Activated naive CD4-positive, alpha-beta T cell treated with Interleukin-2 at 50 U/mL for 16 hours (primary cell): ENCODE results near the gene GUCA1A.
"Not testable (repeated sequence)": the region's sequence is repeated elsewhere in the genome, so short reads cannot be mapped to it uniquely, and the experiment has no call there.

Experiments used
- DNase-seq: peaks from one replicate; pipeline ENCODE4 v3.0.0-alpha.2; 2020

The GUCA1A gene

DNA sequence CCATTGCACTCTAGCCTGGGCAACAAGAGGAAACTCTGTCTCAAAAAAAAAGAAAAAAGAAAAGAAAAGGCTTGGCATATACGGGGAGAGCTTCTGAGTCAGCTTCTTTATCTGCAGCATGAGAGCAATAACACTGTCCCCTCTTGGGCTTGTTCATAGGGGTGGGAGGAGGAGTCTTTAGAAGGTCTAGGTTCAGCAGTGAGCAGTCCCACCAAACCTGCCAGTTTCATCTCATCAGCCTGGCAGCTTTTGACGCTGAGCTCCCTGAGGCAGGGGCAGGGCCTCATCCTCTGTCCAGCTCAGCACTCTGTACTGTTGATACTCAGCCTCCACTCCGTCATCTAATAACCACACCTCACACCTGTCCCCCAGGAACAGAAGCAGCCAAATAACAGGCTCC is 25.1 kb upstream of the GUCA1A start:
- no peak for DNase-seq

DNA sequence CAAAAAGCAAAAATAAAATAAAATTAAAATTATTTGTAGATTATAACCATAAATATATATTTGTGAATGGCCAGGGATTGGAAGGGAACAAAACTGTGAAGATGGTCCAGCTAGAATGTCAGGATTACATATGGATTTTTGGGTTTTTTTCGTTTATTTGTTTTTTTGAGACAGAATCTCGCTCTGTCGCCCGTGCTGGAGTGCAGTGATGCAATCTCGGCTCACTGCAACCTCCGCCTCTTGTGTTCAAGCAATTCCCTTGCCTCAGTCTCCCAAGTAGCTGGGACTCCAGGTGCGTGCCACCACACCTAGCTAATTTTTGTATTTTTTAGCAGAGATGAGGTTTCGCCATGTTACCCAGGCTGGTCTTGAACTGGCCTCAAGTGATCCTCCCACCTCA is 22.9 kb upstream of the GUCA1A start:
- no peak for DNase-seq

DNA sequence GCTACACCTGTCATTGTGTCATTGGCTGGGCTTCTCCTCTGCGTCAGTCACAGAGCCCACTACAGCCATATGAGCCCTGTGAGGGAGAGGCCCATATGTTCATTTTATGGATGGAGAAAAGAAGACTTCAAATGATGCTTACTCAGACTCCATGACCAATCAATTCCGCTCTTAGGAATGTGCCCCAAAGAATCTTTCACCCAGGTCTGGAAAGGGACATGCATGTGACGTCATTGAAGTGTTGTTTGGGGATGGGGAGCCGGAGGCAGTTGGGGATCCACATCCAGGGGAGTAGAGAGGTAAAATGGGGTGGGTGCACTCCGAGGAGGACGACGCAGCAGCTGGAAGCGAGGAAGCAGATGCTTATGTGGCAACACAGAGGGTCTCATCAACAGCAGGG is 21.1 kb upstream of the GUCA1A start:
- DNase-seq: no peak

DNA sequence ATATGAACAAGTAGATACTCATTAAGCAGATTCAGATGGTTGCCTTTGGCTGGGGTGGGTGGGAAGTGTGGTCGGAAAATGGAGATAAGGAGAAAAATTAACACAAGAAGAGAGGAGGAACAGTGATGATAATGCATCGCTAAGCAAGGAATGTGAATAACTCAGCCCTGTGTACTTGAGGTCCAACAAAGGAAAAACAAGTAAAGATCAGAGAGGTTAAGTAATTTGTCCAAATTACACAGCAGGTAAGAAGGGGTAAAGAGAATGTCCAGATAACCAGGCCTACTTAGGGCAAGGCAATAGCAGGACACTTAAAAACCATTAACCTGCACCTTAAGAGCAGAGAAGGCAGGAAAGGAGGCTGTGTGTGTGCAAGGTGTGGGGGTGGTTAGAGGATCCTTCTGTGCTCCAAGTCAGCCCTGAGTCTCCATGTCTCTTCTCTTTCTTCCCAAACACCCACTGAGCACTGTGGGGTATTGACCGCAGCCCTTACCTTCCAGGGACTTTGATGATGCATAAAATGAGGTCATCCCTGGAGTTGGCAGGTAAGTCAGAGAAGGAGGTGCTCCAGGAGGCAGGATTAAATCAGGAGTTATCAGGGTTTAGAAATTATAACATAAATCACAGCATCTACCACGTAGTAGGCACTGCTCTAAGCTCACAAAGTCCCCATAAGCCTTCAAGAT is 20.5 kb upstream of the GUCA1A start:
- not testable (repeated sequence) for DNase-seq

DNA sequence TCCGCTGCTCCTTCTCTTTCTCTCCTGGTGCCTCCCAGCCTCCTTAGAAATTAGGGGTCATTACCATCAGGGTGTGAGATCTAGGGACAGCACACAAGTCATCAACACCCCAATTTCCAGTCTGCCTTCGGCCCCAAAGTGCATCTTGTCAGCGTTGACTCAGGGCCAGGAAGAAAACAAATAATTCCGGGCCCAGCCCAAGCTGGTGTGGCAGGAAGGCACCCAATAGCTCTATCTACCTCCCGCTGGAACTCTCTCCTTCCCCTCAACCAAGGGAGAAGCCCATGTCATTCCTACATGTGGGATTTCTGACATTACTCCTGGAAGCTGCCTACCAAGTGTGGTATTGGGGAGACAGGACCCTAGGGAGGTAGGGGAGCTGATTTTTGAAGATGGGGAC is 19.2 kb upstream of the GUCA1A start:
- DNase-seq: no peak

DNA sequence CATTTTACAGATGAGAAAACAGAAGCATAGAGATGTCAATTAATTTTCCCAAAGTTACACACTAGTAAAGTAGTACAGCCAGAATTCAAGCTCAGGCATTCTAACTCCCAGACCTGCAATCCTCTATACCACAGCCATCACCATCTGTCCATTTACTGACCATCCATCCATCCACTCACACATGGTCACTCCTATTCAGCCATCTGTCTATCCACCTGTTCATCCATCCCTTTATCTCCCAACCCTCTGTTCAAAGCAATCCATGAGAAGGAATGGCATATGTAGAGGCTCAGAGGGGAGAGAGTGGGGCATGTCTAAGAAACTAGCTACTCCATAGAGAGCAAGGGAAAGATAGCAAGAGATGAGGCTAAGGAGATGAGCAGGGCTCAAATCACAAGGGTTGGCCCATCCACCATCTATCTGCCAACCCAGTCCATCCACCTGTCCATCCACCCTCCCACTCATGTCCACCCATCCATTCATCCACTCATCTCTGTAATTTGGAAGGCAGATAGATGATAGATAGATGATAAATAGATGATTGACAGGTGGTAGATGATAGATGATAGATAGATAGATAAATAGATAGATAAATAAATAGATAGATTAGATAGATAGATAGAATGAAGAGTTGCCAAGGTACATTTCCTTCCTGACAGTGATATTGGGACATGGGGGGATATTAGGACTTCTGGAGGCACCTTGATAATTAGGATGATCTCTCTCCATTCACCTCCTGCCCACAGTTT is 18.5 kb upstream of the GUCA1A start:
- DNase-seq: no peak

DNA sequence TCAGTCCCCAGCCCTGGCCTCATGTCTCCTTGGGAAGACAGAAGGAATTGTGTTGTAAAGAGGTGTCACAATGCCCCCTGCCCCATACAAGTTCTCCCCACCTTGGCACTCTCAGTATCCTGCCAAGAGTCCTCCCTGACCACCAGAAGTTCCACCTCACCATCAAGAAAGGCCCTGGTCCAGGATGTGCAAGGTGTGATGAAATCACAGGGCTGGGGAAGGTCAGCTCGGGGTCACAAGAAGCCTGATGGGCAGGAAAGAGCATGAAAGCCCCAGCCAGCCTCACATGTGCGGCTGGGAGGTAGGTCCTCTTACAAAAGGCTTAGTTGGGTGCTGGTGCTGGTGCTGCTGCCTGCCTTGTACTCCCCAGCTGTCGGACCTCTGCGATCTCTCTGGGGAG is 17.9 kb upstream of the GUCA1A start:
- DNase-seq: no peak

DNA sequence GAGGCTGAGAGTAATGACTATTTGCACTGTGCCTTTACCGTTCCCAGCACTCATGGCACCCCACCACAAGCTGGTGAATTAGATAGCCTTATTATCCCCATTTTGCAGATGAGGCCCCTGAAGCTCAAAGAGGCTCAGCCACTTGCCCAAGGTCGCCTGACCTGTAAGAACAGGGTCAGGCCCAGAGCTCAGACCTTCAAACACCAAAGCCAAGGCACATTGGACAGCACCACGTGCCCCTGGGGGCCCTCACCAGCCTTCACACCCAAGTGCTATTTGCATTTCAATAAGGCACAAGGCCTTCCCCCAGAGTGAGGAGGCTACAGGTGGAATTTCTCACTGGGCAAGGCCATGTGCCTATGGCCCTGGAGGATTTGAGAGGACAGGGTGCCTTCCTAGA is 16.5 kb upstream of the GUCA1A start:
- DNase-seq: no peak

DNA sequence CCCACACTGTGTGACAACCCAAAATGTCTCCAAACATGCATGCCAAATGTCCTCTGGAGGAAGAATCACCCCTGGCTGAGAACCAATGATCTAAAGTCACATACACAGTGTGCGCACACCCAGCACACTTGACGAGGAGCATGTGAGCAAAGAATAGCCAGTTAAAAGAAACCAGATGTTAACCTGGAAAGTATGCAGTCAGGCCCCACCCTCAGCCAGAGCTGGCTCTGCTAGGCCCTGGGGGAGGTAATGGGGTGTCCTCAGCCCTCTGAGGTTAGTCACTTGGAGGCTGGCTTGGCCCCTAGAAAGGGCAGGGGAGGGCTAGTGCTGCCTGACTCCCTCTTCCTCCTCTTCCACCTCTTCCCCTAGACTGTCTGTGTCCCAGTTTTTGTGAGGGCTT is 15.2 kb upstream of the GUCA1A start:
- no peak for DNase-seq

DNA sequence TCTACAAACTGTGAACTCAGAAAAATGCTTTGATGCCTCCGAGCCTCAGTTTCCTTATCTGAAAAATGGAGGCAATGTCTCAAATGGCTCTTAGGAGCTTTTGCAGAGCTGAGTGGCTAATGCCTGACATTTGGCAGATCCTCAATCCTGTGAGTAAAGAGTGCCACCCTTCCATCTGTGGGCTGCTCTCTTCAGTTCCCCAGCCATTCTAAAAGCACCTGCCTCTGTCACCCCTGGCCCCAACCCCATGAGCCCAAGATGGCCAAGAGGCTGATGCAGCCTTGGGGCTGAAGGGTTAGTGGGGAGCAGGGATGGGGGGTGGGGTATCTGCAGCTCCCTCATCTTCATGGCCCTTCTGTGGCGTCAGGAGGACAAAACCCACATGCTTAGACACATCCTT is 14.5 kb upstream of the GUCA1A start:
- DNase-seq: no peak

DNA sequence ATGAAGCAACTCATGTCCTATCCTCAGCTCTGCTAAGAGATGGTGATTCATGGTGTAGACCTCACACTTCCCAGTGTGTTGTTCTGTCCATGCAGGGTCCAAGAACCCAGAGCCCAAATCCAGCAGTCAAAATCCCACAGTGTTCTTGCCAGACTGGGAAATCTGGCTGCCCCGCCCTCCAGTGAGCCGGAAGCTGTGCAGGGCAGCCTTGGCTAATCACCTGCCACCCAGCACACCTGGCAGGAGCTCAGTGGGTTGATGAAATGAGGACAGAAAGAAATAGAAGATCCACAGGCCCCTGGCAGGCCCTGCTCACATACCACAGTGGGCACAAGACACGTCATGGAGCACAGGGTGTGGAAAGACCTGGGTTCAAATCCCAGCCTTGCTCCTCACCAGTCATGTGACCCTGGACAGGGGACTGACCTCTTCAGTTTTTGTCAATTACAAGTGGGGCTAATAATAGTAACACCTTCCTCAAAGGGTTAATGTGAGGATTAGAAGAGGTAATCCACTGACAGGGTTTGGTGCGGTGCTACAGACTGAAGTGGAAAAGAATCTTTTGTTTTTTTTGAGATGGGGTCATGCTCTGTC is 13.6 kb upstream of the GUCA1A start:
- DNase-seq: no peak

DNA sequence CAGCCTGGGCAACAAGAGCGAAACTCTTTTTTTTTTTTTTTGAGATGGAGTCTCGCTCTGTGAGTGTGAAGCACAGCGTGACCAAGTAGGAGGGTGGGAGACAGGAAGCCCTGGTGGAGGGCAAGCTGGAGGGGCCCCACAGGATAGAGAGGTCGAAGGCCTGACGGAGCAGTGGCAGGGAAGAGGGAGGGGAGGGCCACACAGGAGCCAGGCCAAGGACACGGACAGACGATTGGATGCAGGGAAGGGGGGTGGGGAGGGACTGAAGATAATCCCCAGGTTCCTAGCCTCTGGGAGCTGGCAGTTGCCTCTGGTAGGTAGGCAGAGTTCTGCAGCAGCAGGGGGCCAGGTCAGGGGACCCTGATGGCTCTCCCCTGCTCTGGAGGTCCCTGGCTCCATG is 10.8 kb upstream of the GUCA1A start:
- no peak for DNase-seq

DNA sequence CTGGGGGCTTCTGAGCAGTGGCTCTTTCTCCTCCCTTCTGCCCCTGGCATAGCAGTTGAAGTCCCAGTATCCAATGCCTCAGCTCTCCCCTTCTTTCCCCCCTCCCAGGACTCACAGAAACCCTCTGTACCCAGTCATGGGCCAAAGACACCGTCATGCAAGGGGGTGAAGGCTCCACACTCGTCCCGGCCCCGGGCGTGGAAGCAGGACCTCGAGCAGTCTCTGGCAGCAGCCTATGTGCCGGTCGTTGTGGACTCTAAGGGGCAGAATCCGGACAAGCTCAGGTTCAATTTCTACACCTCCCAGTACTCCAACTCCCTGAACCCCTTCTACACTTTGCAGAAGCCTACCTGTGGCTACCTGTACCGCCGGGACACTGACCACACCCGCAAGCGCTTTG is 10.4 kb upstream of the GUCA1A start:
- no peak for DNase-seq

DNA sequence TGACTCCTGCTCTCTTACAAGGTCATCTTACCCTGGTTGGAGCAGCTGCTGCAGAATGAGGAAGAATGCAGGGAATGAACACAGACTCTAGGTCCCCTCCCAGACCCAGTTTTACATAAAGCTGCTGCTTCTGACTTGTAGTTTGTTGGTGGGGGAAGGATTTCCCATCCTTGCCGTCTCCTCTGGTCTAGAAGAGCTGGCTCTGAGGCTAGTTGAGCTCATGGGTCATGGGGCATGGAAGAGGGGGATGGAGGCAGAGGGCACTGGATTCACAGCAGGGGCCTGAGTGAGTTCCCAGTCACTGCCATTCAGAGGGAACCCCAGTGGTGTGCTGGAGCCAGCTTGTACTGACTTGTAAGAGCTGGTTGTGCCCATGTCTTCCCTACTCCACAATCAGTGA is 9.2 kb upstream of the GUCA1A start:
- DNase-seq: no peak

DNA sequence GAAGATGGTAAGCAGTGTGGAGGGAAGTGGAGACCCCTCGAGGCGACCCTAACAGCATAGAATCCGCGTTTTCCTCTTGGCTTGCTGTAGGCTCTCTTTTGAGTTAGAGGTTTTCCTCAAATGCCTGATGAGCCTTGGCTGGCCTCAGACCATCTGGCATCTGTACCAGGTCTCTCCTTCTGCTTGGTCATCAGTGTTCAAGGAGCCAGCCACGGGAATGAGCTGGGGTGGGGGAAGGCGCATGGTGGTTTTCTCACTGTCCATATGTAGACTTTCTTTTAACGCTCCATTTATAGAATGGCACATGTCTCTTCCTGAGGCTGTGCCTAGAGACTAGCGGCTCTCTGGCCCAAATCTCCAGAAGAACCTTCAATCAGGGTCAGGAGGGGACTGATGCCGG is 8.1 kb upstream of the GUCA1A start:
- no peak for DNase-seq

DNA sequence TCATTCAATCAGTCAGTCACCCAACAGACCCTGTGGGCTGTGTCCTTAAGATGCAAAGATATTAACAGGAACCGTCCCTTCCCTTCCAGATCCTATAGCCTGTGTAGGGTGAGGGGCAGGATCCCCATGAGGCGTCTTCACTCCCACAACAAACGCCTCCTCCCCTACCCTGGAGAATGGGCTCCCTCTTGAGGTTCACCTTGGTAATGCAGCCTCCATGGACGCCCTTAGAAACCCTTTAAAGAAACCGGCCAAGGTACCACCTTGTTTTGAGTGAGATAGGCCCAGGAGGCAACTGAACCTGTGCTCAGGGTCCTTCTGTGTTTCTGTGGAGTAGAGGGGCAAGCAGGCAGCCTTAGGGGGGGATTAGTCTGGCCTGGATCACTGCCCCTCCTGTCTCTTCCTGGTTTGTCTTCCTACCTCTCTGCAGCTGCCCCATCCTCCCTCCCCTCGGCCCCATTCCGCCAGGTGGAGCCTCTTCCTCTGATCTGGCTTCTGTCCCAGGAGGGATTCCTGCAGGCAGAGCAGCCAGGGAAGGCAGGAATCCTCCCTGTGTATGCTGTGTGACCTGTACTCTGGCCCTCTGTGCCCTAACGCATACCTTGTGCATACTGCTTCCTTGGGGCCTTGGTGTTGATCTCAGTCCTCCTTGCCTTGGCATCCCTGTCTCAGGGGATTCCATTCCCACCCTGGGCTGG is 6.6 kb upstream of the GUCA1A start:
- DNase-seq: peak; percentile 77

DNA sequence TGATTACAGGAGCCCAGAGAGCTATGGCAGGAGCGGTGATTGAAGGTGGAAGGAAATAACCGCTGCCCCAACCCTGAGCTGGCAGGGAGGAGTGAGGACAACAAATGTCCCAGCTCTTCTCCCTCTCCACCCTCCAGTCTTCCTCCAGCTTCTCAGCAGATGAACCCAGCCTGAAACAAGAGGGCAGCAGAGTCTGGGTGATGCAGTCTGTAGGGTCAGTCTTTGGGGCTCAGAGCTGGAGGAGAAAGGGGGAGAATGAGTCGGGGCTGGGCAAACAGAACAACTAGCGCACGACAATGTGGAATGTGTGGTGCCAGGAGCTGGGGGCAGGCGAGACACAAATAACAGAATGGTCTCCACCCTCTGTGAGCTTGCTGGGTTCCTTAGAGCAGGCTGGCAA is 4.5 kb upstream of the GUCA1A start:
- DNase-seq: no peak

DNA sequence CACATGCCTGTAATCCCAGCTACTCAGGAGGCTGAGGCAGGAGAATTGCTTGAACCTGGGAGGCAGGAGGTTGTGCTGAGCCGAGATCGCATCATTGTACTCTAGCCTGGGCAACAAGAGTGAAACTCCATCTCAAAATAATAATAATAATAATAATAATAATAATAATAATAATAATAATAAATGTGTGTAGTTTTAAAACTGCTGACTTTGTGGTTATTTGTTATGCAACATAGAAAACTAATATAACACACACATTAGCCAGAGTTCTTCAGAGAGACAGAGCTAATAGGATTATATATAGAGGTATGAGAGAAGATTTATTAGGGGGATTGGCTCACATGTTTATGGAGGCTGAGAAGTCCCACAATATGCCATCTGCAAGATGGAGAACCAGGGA is 3.4 kb upstream of the GUCA1A start:
- DNase-seq: not testable (repeated sequence)

DNA sequence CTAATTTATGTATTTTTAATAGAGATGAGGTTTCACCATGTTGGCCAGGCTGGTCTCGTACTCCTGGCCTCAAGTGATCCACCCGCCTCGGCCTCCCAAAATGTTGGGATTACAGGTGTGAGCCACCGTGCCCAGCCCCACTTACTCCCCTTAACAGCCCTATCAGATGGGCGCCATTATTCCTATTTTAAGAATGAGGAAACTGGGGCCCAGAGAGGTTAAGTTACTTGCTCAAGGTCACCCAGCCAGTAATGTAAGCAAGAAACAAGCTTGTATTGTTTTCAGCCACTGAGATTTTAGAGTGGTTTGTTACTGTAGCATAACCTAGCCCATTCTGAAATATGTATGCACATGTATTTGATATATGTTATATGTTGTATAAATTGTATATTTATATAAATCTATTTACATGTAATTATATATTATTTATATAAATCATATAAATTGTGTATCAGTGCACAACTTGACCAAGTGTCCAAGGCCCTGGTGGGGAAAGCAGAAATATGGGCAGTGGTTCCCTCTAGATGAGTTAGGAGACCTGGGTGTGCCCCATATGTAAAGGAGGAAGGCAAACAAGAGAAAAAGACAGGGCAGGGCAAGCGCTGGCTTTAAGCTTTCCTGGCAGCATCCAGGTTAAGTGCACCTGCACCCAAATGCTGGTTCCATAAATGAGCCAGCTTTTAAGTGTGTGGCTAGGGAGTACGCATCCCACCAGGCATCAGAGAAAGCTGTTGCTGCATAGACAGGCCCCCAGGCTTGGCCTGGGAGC is 1.2 kb upstream of the GUCA1A start:
- no peak for DNase-seq

DNA sequence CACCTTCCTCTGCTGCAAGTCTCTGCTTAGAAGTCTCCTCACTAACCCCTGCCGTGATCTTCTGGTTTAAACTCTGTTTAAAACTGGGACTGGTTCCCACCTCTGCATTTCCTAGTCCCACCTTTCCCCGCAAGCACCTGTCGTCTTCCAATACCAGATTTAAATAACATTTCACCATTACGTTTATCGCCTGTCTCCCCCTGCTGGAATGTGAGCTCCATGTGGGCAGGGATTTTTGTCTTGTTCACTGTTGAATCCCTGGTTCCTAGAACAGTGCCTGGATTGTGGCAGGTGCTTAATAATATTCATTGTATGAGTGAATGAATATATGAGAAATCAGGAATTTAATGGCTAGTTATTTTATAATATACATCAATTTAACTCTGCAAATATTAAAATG is 2.7 kb downstream of the GUCA1A start:
- DNase-seq: no peak

DNA sequence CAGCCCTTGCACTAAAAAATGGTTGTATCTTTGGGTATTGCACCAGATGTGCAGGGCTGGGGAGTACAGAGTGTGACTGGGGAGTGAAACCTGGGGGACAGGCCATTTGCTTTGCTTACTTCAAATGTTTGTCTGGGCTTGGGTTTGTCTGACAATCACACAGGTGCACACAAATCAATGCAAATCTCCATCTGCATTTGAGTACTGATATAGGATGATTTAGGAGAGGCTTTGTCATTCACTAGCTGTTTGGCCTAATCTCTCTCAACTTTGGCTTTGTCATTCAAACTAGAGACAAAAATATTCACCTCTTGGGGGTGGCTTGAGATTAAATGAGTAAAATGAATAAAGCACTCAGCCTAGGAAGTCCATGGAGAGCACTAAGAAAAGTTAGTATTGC is 3.8 kb downstream of the GUCA1A start:
- DNase-seq: no peak

DNA sequence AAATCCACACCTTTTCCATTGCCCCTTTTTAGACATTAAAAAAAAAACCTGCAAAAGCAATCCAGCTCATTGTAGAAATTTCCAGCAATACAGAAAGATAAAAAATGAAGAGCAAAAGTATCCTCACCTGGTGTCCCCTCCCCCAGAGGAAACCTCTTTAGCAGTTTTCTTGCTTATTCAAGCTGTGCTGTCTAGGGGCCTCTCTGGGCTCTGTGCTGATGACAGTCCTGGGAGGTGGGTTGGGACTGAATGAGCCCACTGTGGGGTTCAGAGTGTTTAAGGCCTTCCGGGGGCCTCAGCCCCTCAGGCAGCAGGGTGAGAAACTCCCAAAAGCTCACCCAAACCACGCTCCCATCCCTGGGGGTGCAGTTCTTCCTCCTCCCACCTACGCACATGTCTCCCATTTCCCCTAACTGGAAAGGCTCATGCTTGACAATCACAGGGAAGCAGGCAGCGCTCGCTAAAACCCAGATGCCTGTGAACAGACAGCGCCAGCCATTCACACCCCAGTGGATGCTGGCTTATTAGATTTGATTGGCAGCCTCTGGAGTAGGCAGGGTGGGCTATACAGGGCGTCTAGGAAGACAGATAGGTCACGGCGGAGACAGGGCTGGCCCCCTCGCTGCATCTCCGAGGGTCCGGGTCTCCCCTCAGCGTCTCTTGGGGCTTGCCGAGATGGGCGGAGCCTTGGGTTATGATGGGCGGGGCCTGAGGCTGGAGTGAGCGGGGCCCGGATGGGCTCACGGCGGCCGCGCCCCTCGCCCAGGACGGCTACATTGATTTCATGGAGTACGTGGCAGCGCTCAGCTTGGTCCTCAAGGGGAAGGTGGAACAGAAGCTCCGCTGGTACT is 4.6 kb downstream of the GUCA1A start:
- peak; percentile 12 for DNase-seq
